Chondrocyte (in vitro differentiated cells): ENCODE results near the gene ZNF576. TPM values are rescaled to one million over a fixed set of nuclear protein-coding genes. Genes with fewer than 3 reads are reported as not detected.
"Not testable (repeated sequence)": the region's sequence is repeated elsewhere in the genome, so short reads cannot be mapped to it uniquely, and the experiment has no call there.

ENCODE experiments used
- DNase-seq: peaks from one replicate; pipeline ENCODE4 v3.0.0; 2021; ENCODE audit warnings: mixed read lengths, low spot score
- H3K27ac Mint-ChIP-seq: one replicate; pipeline ENCODE4 v1.8.0; 2021; ENCODE audit warnings: mild to moderate bottlenecking, moderate library complexity, mixed read lengths; ENCODE audit not compliant: unreplicated experiment
- H3K27me3 Mint-ChIP-seq: 2 replicates; pipeline ENCODE4 v1.8.0; 2021; ENCODE audit warnings: low read depth, mixed read lengths
- H3K36me3 Mint-ChIP-seq: 2 replicates; pipeline ENCODE4 v1.8.0; 2021; ENCODE audit warnings: low read depth, mixed read lengths
- H3K4me1 Mint-ChIP-seq: 2 replicates; pipeline ENCODE4 v1.8.0; 2021; ENCODE audit warnings: low read depth, mild to moderate bottlenecking, mixed read lengths
- H3K4me3 Mint-ChIP-seq: one replicate; pipeline ENCODE4 v1.8.0; 2021; ENCODE audit warnings: mild to moderate bottlenecking, moderate library complexity, mixed read lengths; ENCODE audit not compliant: unreplicated experiment
- H3K9me3 Mint-ChIP-seq: 2 replicates; pipeline ENCODE4 v1.8.0; 2021; ENCODE audit warnings: low read depth, mixed read lengths
- CTCF ChIP-seq: fragments of 200-600 bp; sonication (generic); IDR thresholded peaks from 2 replicates; pipeline ENCODE4 v1.5.0; 2021; ENCODE audit warnings: antibody characterized with exemption, mild to moderate bottlenecking, moderate library complexity
- total RNA-seq: library from RNA; stranded (reverse); gene quantifications from 3 replicates; pipeline ENCODE4 v1.2.1, GENCODE V29; 2021

ZNF576 gene
- total RNA-seq, 1 donor from 2014 or later: 11.9 TPM

DNA sequence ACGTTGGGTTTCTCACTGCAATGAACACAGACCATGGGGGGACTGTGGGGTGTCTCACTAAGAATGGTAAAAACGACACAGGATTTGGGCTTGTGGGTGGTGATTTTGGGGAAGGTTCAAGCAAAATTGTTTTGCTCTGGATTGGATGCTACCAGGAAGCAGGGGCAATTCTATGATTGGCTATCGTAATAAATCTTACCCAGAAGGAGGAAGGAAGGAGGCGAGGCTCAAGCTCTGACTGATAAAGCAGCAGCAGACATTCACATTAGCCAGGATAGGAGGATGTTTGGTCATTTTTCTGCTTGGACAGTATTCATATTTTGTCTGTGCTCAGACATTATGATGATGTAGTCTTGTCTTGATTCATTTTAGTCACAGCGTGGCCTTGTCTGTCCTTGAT is 1.5 kb downstream of the ZNF576 start:
- Mint-ChIP-seq H3K4me1 (peaks cover 38% of the 10 kb centered on the region), H3K9me3 (no peaks in the 10 kb centered on the region), H3K27me3 (no peaks in the 10 kb centered on the region), H3K36me3 (peaks cover 9% of the 10 kb centered on the region), H3K4me3 (peak overlapping the region; percentile 100), H3K27ac (peak overlapping the region; percentile 73)
- DNase-seq: no peak
- TF ChIP-seq CTCF: no peak

DNA sequence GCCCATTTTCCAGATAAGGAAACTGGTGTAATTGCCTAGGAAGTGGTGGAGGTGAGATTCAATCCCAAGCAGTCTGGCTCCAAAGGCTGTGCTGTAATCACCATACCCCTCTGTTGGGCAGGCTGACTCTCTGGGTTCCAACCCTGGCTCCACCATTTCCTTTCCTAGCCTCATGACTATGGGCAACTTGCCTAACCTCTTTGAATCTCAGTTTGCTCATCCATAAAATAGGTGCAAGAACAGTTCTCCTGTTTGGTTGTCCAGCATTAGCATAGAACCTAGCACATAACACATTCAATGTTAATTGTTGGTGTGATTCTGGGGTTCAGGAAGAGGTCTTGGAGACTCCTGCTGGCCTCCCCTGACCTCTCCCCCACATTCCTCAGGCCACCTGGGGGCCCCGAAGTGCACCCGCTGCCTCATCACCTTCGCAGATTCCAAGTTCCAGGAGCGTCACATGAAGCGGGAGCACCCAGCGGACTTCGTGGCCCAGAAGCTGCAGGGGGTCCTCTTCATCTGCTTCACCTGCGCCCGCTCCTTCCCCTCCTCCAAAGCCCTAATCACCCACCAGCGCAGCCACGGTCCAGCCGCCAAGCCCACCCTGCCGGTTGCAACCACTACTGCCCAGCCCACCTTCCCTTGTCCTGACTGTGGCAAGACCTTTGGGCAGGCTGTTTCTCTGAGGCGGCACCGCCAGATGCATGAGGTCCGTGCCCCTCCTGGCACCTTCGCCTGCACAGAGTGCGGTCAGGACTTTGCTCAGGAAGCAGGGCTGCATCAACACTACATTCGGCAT is 2.2 kb downstream of the ZNF576 start:
- no peak overlapping the region for H3K27ac Mint-ChIP-seq
- no peak overlapping the region for H3K4me3 Mint-ChIP-seq
- H3K36me3 Mint-ChIP-seq: peaks cover 5% of the 10 kb centered on the region
- DNase-seq: no peak
- no peaks in the 10 kb centered on the region for H3K27me3 Mint-ChIP-seq
- TF ChIP-seq CTCF: no peak
- no peaks in the 10 kb centered on the region for H3K9me3 Mint-ChIP-seq
- H3K4me1 Mint-ChIP-seq: peaks cover 33% of the 10 kb centered on the region

GRCh38 chr19:43599635-43600295 is 3.4 kb downstream of the ZNF576 start:
- no peaks in the 10 kb centered on the region for H3K27me3 Mint-ChIP-seq
- no peak for DNase-seq
- TF ChIP-seq CTCF: peak; percentile 26
- no peak overlapping the region for H3K4me3 Mint-ChIP-seq
- H3K27ac Mint-ChIP-seq: no peak overlapping the region
- H3K9me3 Mint-ChIP-seq: no peaks in the 10 kb centered on the region
- H3K36me3 Mint-ChIP-seq: peaks cover 2% of the 10 kb centered on the region
- H3K4me1 Mint-ChIP-seq: peaks cover 22% of the 10 kb centered on the region

- not testable (repeated sequence) for H3K27me3 Mint-ChIP-seq, DNase-seq, H3K9me3 Mint-ChIP-seq, H3K36me3 Mint-ChIP-seq, H3K4me3 Mint-ChIP-seq, H3K27ac Mint-ChIP-seq
- H3K4me1 Mint-ChIP-seq: peaks cover 22% of the 10 kb centered on the region
Measured at GRCh38 chr19:43600326-43600725, 3.9 kb downstream of the ZNF576 start.

- TF ChIP-seq CTCF: no peak
- Mint-ChIP-seq H3K9me3 (no peaks in the 10 kb centered on the region), H3K4me3 (no peak overlapping the region), H3K36me3 (peaks cover 5% of the 10 kb centered on the region), H3K27ac (no peak overlapping the region), H3K4me1 (peaks cover 7% of the 10 kb centered on the region), H3K27me3 (no peaks in the 10 kb centered on the region)
- no peak for DNase-seq
Measured at GRCh38 chr19:43605875-43606568, 9.6 kb downstream of the ZNF576 start.
